KG1 (cell line): ENCODE measurements around the gene C19orf67.

Experiments
- DNase-seq: peaks from one replicate; lab custom pipeline; 2025; lab: John Stamatoyannopoulos, UW

Gene C19orf67

DNA sequence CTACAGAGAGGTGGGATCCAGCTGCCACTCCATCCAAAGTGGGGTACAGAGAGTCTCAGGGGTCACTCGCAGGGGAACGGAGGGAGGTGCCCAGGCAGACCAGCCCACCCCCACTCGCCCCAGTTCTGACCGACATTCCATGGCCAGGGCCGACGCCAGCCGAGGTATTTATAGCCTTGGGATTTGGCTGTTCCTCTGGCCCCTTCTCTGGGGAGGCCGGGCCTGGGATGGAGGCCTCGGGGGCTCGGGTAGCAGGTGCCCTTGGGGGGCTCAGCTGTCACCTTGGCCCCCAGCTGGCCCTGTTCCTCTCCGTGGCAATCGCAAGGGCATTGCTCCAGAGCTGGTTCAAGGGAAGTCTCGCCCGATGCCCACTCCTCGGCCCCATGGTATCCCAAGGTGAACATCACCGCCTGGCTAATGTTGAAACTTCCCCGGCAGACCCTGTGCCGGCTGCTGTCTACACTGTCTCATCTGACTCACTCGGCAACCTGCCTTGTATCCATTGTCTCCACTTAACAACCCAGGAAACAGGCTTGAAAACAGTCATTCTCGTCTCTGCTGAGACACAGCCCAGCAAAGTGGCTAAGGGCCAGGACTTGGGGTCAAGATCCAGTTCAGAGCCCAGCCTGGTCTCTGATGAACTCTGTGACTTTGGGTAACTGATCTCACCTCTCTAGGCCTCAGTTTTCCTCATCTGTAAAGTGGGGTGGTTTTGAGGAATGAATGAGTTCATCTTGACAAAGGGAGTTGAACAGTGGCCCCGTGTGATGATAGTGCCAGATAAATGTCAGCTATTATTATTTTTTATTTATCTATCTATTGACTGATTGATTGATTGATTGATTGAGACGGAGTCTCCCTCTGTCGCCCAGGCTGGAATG is 22.2 kb upstream of the C19orf67 start:
- no peak for DNase-seq

DNA sequence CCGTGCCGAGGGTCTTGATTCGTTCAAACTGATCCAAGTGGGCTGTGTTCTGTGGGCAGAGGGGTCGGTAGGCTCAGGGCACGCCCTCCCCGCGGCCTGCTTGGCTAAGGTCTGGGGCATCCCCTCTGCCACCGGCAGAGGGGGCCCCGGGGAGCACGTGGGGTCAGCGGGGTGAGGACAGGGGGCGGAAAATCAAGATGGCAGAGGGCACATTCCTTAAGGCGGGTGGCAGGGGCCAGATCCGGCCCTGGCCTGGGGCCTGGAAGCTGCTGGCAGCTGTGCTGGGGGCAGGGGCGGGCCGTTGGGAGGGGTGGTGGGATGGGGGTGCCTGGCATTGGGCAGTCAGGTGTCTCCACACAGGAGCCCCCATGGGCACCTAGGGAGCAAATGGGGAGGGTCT is 21.3 kb upstream of the C19orf67 start:
- DNase-seq, result no peak

DNA sequence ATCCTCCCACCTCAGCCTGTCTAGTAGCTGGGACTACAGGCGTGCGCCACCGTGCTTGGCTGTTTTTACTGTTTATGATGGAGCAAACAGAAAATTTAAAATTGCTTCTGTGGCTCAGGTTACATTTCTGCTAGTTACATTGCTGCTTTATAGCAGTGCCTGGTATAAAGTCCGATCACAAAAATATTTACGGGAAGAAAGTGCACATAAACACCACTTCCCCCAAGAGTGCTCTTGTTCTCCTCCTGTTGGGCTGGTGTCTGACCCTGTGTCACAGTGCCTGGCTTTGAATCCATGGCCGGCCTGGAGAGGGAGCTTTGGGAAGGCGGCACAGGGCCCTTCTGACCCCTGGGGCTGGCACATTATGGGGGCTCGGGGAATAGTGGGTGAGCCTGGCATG is 20.1 kb upstream of the C19orf67 start:
- DNase-seq, result no peak

DNA sequence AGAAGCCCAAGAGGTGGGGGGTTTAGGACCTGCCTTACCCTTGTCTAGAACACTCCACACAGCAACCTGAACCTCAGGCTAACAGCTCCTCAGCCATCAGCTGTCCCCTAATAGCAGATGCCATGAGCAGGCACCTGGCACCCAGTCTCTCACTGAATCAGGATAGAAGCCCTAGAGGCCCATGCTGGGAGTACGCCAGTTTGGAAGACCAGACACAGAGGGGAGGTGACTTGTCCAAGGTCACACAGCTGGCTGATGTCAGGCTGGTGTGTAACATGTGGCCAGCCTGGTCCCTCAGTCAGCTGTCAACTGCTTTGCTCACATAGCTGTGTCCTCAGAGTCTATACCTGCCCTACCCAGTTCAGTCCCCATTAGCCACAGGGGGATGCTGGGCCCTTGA is 17.7 kb upstream of the C19orf67 start:
- no peak for DNase-seq

DNA sequence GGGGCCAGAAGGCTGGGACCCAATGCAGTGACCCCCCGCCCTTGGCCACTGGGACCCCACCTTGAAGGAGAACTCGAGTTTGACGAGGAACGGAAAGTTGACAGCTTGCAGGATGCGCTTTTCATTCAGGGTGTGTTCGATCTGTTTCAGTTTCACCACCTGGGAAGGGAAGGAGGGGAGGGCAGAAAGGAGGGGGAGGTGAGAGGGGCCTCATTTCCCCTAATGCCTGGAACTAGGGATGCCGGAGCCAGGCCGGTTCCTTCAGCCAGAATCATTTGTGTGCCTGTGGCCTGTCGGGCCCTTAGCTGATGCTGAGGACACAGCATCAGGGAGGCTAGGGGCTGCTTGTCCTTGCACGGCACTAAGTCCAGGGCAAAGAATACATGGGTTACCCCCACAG is 17.2 kb upstream of the C19orf67 start:
- DNase-seq, result no peak

DNA sequence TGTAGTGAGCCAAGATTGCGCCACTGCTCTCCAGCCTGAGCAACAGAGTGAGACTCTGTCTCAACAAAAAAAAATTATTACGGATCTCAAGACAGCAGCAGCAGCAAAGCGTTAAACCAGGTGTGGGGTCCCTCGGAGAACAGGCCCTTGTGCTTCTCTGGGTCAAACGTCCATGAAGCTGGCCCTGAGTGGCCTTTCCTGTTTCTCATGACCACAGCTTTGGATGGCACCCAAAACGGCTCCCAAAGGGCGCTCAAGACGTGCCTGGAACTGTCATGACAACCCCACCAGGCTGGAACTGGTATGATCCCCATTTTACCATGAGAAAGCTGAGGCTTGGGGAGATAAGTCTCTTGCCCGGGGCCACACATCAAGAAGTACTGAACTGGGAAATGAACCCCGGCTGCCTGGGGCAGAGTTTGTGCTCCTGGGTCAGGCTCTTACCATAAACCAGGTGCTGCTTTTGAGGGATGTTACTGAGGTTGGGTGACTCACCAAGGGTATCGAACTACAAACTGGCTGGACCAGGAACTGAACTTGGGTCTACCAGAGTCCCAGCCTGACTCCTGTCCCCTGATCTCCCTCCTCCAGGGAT is 16.6 kb upstream of the C19orf67 start:
- no peak for DNase-seq

DNA sequence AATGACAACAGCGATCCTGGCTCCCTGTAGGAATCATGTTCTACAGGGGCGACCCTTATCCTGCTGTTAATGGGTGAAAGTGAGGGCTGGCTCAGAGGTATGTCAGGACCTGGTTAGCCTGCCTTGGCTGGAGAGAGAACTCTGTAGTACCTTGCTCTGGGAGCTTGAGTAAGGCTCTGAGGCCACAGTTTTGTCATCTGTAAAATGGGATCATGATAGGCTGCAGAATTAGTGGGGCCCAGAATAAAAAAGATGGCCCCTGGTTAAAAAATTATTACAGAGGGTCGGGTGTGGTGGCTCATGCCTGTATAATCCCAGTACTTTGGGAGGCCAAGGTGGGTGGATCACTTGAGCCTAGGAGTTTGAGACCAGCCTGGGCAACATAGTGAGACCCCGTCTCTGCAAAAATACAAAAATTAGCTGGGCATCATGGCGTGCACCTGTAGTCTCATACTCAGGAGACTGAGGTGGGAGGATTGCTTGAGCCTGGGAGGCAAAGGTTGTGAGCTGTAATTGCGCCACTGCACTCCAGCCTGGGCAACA is 15.5 kb upstream of the C19orf67 start:
- no peak for DNase-seq

DNA sequence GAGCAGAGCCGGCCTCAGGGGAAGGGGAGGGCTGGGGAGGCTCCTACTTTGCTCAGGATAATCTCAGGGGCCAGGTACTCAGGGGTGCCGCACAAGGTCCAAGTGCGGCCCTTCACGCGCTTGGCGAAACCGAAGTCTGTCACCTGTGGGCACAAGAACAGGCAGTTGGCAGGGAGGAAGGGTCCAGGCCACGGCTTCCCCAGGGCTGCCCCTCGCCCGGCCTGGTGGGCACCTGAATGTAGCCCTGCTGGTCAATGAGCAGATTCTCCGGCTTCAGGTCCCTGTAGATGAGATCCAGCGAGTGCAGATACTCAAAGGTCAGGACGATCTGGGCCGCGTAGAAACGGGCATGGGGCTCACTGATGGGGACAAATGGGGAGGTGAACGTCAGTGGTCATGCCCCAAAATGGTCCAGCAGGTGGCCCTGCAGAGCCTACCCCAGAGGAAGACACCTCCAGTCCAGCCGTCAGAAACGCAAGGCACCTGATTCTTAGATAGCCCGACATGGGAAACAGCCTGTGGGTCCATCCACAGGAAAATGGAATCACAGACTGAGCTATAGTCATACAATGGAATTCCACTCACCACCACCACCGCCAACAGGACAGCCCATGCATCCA is 12.1 kb upstream of the C19orf67 start:
- no peak for DNase-seq

DNA sequence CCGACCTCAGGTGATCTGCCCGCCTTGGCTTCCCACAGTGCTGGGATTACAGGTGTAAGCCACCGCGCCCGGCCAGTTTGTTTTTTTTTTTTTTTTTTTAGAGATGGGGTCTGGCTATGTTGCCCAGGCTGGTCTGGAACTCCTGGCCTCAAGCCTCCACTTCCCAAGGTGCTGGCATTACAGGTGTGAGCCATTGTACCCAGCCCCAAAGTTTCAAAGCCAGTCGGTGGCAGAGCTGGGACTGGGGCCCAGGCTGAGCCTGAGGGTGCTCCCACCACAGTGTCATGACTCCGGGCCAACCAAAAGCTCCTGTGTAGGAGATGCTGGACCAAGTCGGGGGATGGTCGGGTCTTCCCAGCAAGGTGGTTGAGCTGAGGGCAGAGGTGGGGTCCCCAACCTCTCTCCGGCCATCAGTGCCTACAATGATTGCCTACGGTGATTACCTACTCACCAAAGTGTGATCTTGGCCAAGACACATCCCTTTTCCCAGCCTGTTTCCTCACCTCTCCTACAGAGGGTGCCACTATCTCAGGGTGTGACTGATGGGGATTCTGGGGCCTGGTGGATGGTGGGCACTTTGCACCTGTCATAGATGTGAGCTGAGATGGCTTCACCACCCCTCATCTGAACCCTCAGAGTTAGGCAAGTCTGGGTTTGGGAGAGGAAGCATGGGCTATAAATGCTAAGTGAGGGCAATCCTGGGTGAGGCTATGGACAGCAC is 10.8 kb upstream of the C19orf67 start:
- DNase-seq, result no peak

DNA sequence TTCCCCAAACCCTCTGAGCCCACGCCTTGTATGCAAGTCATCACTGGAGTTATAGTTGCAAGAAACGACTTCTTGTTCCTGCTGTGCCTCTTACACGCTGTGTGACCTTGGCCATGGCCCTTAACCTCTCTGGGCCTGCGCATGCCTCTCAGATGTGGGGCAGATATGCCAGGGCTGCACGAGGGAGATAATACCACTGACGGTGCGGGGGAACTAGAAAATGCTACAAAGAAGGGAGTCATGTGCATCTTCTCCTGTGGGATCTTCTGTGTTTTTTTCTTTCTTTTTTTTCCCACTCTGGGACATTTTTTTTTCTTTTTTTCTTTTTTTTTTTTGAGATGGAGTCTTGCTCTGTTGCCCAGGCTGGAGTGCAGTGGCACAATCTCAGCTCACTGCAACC is 9.3 kb upstream of the C19orf67 start:
- DNase-seq, result no peak

DNA sequence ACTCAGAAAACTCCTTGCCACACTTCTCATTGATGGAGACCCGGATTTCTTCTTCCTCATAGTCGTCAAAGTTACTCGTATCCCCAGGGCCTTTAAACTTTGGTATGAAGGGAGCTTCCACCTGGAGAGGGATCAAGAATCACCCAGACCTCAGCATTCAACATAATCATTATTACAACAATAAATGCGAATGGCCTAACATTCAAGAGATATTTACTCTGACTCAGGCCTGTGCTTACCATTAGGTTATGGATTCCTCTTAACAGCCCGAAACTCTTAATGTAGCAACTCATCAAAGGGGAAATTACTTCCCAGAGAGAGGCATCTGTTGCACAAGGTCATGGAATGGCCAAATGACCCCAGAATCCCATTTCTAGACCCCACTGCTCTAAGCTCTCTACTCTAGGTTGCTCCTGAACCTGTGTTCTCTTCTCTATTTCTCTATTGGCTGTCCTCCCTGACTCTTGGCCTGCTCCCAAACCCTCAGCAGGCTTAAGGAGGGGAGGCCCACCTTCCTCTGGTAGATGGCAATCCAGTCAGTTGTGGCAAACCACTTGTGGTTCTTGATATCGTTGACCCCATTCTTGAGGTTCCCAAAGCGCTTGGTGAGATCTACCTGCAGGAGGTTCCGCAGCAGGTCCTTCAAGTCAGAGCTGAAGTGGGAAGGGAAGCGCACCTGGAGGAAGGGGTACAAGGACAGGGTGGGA is 7.7 kb upstream of the C19orf67 start:
- DNase-seq, result no peak

DNA sequence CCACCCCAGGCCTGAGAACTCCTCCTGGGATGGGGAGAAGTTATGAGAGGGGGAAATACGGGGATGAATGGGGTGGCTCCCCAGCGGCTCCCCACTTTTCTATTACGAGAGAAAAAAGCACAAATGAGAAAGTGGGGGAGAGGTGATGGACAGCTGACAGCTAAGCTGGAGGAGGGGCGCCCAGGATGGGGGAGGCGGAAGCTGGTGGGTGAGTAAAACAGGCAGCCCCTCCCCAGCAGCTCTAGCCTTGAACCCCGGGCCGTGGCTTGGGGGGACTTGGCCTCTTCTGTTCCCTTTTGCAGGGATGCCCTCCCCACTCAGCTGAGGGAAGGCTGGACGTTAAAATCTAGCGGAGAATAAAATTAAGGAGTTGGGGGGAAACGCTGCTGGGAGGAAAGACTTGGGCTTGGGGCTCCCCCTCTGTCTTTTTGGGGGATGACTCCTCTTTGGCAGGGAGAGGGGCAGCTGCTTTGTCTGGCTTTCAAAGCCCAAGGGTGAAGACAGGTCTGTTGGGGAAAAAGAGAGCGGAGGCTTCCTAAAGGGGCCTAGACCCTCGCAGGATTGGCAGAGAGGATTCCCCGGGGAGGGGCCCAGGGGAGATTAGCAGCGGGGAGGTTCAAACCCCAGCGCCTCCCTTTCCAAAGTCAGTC is 6.4 kb upstream of the C19orf67 start:
- no peak for DNase-seq

DNA sequence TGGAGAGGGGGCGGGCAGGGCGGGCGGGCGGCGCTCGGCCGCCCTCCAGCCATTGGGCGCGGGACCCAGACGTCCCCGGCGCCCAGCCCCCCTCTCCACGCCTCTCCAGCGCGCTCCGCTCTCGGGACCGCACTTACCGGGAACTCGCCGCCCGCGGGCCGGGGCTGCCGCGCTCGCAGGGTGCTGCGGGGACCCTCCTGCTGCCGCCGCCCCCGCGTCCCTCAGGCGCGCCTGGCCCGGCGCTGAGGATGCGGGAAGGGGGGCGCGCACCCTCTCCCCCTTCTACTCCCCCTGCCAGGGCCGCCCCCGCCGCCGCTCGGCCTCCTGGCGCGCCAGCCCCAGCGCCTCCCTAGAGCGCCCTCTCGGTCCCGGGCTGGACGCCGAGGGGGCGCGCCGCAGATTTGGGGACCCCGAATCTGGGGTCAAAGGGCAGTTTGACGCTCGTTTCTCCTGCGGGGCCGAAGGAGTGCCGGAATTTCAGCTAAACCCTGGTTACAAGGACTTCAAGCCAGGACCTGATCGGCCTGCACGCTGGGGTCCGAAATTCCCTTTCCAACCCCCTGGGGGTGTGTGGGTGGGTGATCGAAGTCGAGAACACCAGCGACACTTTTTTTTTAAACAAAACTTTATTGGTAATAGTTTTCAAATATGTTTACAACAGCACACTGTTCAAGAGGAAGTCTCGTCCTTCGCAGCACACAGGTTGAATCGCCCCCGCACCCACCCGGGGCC is 5.7 kb upstream of the C19orf67 start:
- peak; percentile 70 for DNase-seq

DNA sequence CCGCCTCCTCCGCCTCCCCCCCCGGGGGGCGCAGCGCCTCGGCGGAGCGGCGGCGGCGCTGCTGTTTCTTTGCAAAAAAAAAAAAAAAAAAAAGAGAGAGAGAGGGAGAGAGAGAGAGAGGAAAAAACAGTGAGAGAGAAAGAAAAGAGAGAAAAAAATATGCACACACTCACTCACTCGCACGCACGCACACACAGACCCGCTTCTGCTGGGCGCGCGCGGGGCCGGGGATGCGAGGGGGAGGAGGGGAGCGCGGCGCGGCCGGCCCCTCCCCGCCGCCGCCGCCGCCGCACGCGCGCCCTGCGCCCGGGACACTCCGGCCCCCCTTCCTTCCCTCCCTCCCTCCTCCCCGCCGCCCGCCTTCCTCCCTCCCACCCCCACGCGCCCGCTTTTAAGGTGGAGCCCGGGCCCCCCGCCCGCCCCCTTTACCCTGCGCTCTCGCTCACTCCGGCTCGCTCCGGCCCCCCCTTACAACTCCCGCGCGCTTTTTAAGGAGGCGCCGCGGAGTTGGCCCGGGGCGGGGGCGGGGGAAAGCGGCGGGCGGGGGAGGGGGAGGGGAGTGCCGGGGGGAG is 5.0 kb upstream of the C19orf67 start, which contains the start of gene SAMD1:
Gene SAMD1, minus strand, starts transcription at position 243 of the 572 bp plus-strand sequence.
- DNase-seq, result peak; percentile 50

DNA sequence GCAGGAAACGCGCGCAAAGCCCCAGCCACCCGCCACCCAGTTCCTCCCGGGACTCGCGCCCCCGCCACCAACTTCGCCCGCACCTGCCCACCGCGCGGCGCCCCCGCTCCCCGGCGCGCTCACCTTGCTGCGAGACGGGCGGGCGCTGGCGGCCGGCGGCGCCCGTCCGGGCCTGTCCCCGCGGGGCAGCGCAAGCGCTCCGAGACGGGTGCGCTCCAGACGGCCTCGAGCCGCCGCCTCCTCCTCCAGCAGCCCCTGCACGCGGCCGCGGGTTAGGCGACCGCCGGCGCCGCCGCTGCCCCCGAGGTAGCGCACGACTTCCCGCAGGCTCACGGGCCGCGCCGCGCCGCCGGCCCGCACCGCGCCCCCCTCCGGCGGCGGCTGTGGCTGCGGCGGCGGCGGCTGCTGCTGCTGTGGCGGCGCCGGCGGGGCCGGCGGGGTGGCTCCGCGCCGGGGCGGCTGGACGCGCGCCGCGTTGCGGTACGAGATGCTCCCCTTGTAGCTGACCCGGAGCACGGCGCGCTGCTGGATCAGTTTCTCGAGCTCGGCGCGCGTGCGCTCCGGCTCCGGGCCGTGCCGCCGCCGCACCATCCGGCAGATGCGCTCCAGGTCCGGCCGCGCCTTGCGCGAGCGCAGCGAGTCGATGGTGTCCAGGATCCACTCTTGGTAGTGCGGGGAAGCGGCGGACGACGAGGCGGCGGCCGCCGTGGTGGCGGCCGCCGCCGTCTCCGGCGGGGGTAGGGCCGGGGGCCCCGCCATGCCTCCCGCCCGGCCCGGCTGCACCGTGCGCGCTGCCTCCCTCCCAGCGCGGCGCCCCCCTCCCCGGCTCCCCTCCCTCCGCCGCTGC is 4.3 kb upstream of the C19orf67 start:
- peak; percentile 35 for DNase-seq

DNA sequence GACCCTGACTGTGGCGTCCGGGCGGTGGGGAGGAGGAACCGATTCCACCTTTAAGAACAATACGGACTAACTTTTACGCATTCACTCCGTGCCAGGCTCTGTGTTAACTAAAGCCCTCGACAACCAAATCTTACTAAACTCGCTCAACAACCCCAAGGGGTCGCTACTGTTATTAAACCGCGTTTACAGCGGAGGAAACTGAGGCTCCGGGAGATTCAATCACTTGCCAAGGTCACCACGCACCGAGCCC is 3.8 kb upstream of the C19orf67 start:
- DNase-seq, result no peak

DNA sequence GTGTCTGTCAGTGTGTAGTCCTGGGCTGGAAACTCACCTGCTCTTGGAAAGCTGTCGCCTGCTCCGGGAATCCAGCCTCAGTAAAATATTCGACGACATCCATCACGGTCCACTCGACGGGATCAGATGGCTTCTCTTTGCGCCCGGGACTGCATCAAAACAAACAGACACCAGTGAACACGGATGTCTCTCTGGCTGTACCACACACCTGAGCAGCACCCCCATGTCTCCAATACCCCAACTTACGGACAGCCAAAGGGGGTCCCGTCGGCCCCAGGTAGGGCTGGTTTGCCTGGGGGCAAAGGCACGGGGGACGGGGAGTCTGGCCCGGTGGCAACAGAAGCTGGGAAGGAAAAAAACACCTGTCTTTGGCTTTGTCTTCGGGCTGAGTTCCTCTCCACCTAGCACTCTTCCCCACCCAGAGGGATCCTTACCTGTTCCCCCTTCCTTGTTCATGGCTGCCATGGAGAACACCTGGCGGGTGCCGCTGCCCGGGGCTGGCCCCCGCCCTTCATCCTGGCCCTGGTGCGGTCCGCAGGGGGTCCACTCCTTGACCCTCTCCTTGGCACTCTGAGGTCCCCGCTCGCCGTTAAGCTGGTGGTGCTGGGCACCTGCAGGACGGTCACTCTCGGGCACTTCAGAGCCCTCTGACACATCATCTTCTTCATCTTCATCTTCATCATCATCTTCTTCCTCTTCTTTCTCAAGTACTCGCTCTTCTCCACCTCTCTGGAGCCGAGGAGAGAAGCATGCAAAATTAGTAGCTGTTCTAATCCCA is 3.2 kb upstream of the C19orf67 start:
- no peak for DNase-seq

DNA sequence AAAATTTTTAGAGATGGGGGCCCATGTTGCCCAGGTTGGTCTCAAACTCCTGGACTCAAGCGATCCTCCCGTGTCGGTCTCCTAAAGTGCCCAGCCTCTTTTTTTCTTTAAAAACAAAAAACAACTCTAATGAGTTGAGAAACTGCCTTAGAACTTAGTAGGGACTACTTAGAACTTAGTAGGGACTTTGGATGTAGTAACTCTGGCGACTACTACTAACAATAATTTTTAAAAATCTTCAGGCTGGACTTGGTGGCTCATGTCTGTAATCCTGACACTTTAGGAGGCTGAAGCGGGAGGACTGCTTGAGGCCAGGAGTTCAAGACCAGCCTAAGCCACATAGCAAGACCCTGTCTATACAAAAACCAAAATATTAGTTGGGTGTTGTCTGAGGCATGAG is 515 bp upstream of the C19orf67 start:
- DNase-seq, result no peak

DNA sequence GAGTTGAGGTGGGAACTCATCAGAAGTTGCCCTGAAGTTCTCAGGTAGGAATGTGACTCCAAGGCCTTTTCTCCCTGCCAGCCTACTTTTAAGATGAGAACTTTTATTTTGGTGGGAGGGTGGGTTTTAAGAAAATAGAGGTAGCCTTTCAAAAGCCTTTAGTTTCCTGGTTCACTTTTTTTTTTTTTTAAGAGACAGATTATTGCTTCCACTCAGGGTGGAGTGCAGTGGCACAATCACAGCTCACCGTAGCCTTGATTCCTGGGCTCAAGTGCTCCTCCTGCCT is 3.0 kb downstream of the C19orf67 start:
- no peak for DNase-seq
